ENCODE measurements around the gene TMC5.

DNA sequence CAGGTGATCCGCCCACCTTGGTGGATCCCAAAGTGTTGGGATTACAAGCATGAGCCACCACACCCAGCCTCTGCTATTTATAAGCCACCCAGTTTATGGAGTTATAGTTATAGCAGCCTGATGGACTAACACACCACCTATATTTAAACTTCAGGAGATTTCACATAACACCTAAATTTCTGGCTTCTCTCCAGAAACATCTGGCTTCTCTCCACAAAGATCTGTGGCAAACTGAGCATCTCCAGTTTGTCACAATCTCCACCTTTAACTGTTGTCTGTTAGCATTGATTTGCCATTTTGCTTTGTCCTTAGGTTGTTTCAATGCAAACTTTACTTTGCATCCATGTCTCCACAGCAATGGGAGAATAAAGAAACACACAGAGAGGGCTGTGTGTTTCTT is 64.6 kb downstream of the TMC5 start:
- no peak for TF ChIP-seq EZH2phosphoT487 (IDR thresholded peaks at IDR 0.05; ENCODE audit: low read length)
- TF ChIP-seq, protein P1, sequence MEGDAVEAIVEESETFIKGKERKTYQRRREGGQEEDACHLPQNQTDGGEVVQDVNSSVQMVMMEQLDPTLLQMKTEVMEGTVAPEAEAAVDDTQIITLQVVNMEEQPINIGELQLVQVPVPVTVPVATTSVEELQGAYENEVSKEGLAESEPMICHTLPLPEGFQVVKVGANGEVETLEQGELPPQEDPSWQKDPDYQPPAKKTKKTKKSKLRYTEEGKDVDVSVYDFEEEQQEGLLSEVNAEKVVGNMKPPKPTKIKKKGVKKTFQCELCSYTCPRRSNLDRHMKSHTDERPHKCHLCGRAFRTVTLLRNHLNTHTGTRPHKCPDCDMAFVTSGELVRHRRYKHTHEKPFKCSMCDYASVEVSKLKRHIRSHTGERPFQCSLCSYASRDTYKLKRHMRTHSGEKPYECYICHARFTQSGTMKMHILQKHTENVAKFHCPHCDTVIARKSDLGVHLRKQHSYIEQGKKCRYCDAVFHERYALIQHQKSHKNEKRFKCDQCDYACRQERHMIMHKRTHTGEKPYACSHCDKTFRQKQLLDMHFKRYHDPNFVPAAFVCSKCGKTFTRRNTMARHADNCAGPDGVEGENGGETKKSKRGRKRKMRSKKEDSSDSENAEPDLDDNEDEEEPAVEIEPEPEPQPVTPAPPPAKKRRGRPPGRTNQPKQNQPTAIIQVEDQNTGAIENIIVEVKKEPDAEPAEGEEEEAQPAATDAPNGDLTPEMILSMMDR (IDR thresholded peaks at IDR 0.05; ENCODE audit: low read length) = no peak
- no peak for TF ChIP-seq EZH2 (optimal IDR thresholded peaks at IDR 0.05; ENCODE audit: low read depth, low read length)
